ENCODE measurements around the gene ANKDD1A.

DNA sequence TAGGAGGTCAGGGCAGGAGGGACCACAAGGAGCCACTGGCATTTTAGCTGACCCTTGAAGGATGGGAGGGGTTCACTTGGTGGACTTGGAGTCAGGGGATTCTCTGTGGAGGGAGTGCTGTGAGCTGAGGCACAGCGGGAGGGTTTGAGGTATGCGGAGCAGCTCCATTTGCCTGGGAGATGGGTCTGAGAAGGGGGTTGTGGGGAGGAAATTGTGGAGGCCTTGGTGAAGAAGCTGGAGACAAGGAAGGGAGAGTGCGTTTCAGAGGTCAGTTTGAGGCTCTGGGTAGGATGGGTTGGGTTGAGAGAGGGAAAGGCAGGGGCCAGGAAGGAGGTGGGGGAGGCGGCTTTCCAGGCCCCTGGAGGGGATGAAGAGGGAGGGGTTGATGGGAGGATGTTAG is 49.7 kb upstream of the ANKDD1A start:
- TF ChIP-seq, protein P1, sequence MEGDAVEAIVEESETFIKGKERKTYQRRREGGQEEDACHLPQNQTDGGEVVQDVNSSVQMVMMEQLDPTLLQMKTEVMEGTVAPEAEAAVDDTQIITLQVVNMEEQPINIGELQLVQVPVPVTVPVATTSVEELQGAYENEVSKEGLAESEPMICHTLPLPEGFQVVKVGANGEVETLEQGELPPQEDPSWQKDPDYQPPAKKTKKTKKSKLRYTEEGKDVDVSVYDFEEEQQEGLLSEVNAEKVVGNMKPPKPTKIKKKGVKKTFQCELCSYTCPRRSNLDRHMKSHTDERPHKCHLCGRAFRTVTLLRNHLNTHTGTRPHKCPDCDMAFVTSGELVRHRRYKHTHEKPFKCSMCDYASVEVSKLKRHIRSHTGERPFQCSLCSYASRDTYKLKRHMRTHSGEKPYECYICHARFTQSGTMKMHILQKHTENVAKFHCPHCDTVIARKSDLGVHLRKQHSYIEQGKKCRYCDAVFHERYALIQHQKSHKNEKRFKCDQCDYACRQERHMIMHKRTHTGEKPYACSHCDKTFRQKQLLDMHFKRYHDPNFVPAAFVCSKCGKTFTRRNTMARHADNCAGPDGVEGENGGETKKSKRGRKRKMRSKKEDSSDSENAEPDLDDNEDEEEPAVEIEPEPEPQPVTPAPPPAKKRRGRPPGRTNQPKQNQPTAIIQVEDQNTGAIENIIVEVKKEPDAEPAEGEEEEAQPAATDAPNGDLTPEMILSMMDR (IDR thresholded peaks at IDR 0.05): no peak
- no peak for TF ChIP-seq POLR2A (IDR thresholded peaks at IDR 0.05)

All from esophagus squamous epithelium (tissue), 4 donors.